NCI-H2227 (cell line): ENCODE results near the gene CALHM1.
"Not testable (repeated sequence)": the region's sequence is repeated elsewhere in the genome, so short reads cannot be mapped to it uniquely, and the experiment has no call there.

ENCODE experiments used
- DNase-seq: peaks from one replicate; lab custom pipeline; 2025; ENCODE audit not compliant: unreplicated experiment; lab: John Stamatoyannopoulos, UW

CALHM1 gene

GRCh38 chr10:103458720-103459119 lies at the start of gene CALHM1:
CALHM1 (minus strand) TSS chr10:103458900; CDS start chr10:103458751, 149 bp downstream.
- peak; percentile 54 for DNase-seq

- no peak for DNase-seq
These were observed 48.8 kb upstream of the CALHM1 start for GRCh38 chr10:103507235-103508191.

GRCh38 chr10:103506061-103506460 lies 47.4 kb upstream of the CALHM1 start:
- no peak for DNase-seq

- DNase-seq = no peak
These were observed 45.6 kb upstream of the CALHM1 start for GRCh38 chr10:103504181-103504783.

GRCh38 chr10:103503777-103504176 lies 45.1 kb upstream of the CALHM1 start:
- not testable (repeated sequence) for DNase-seq

- peak; percentile 60 for DNase-seq
These were observed 44.4 kb upstream of the CALHM1 start for GRCh38 chr10:103502849-103503660.

- no peak for DNase-seq
These were observed 42.5 kb upstream of the CALHM1 start for GRCh38 chr10:103501186-103501585.

GRCh38 chr10:103500481-103500880 lies 41.8 kb upstream of the CALHM1 start:
- DNase-seq = no peak

GRCh38 chr10:103499881-103500280 lies 41.2 kb upstream of the CALHM1 start:
- no peak for DNase-seq

- DNase-seq = no peak
These were observed 40.4 kb upstream of the CALHM1 start for GRCh38 chr10:103498936-103499638.

GRCh38 chr10:103497161-103497915 lies 38.6 kb upstream of the CALHM1 start:
- no peak for DNase-seq

- no peak for DNase-seq
These were observed 36.6 kb upstream of the CALHM1 start for GRCh38 chr10:103495321-103495720.

GRCh38 chr10:103493916-103494877 lies 35.5 kb upstream of the CALHM1 start:
- DNase-seq = peak; percentile 26

GRCh38 chr10:103493362-103493915 lies 34.7 kb upstream of the CALHM1 start, which contains the start of gene NEURL1:
NEURL1 (plus strand) TSS chr10:103493705; CDS start chr10:103494388, 683 bp downstream.
- peak; percentile 73 for DNase-seq

- DNase-seq = no peak
These were observed 34.1 kb upstream of the CALHM1 start for GRCh38 chr10:103492655-103493261.

- DNase-seq = peak; percentile 59
These were observed 33.1 kb upstream of the CALHM1 start for GRCh38 chr10:103491729-103492364.

GRCh38 chr10:103490986-103491314 lies 32.2 kb upstream of the CALHM1 start:
- no peak for DNase-seq

GRCh38 chr10:103487410-103487708 lies 28.7 kb upstream of the CALHM1 start:
- DNase-seq = no peak
